Left cardiac atrium (tissue), 4 donors: ENCODE measurements around the gene TWIST2. TPM values are rescaled to one million over a fixed set of nuclear protein-coding genes. Genes with fewer than 3 reads are reported as not detected.

Experiments
- ATAC-seq, 2 donors: fragments of 200-7000 bp; cut with Tn5 transposase; one replicate each; pipeline ENCODE4 v1.9.1; 2020; ENCODE audit warnings: mild to moderate bottlenecking in 2 of 2, moderate library complexity in 2 of 2
- DNase-seq: peaks from one replicate; pipeline ENCODE4 v3.0.0-alpha.2; 2020
- intact Hi-C, 2 donors: fragments of 100-400 bp; cut with DNase I; formaldehyde crosslinking; loops; one replicate each; pipeline versions ENCODE4 v1.14.1 to v1.15.1; 2022 to 2023
- total RNA-seq, 2 donors: library from RNA; stranded (reverse); fragmentation: NEBNext Ultra II Directional; extraction: Animal tissue kit (Norgen Biotek cat#: 25700); gene quantifications; one replicate each; pipeline ENCODE4 v1.2.1, GENCODE V29; 2021
- donor health status: DM: no; HTN: yes; CAD: no.
- donor health status: DM: no; HTN: yes; CAD: no; lungs with severe emphysema.
- donor health status: DM: yes; HTN: yes; CAD: no.
- donor health status: Dilated cardiomyopathy.

TWIST2 gene
- total RNA-seq, 2 donors from 2014 or later = 7.6 to 8.3 TPM

DNA sequence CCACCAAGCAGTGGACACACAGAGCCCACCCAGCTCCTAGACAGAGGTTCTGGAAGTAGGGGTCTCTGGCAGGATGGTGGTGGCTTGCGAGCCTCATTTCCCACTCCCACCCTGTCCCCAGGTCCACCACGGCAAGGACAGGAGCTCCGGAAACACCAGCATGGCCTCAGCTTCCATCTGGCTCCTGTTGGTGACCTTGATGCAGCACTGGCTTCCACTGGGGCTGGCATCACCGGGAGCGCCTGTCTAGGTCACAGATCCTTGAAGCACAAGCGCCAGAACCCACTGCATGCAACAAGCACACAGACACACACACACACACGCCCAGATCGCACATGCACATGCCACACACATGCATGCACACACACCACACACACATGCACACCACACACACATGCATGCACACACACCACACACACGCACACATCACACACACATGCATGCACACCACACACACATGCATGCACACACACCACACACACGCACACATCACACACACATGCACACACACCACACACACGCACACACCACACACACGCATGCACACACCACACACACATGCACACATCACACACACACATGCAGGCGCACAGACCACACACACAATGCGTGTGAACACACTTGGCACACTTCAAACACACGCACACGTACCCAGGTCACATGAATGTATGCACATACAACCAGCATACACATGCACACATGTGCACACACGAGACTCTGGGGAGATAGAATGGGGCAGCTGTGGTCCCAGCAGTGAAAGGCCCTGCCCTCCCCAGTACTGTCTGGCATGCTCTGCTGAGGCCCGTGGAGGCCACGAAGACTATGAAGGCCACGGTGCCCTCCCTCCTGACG lies 63.7 kb downstream of the TWIST2 start:
- ATAC-seq (no peak), DNase-seq (peak; percentile 8)
- intact Hi-C loops = no loop called here

GRCh38 chr2:238912228-238912915 lies 64.5 kb downstream of the TWIST2 start:
- ATAC-seq (no peak), DNase-seq (peak; percentile 13)
- intact Hi-C loops = no loop called here

- intact Hi-C loops = no loop called here
- ATAC-seq = no peak
- peak; percentile 28 for DNase-seq
These were observed 65.3 kb downstream of the TWIST2 start for GRCh38 chr2:238912916-238913875.

- DNase-seq (peak; percentile 14), ATAC-seq (no peak)
- intact Hi-C loops = no loop called here
These were observed 66.2 kb downstream of the TWIST2 start for GRCh38 chr2:238913931-238914647.

GRCh38 chr2:238914648-238915015 lies 66.7 kb downstream of the TWIST2 start:
- DNase-seq (peak; percentile 2), ATAC-seq (no peak)
- intact Hi-C loops = no loop called here

GRCh38 chr2:238915196-238915595 lies 67.3 kb downstream of the TWIST2 start:
- intact Hi-C loops = no loop called here
- DNase-seq (no peak), ATAC-seq (no peak)

GRCh38 chr2:238915596-238915995 lies 67.7 kb downstream of the TWIST2 start:
- intact Hi-C loops = no loop called here

GRCh38 chr2:238916176-238916874 lies 68.4 kb downstream of the TWIST2 start:
- no peak for DNase-seq
- intact Hi-C loops = no loop called here
- no peak for ATAC-seq

More at GRCh38 chr2:238915596-238915995, 67.7 kb downstream of the TWIST2 start:
- ATAC-seq (no peak), DNase-seq (peak; percentile 6)

- intact Hi-C loops = no loop called here
- DNase-seq (peak; percentile 13), ATAC-seq (no peak)
These were observed 69.1 kb downstream of the TWIST2 start for GRCh38 chr2:238916875-238917590.

GRCh38 chr2:238919307-238919706 lies 71.4 kb downstream of the TWIST2 start:
- intact Hi-C loops = no loop called here
- no peak for ATAC-seq
- no peak for DNase-seq

DNA sequence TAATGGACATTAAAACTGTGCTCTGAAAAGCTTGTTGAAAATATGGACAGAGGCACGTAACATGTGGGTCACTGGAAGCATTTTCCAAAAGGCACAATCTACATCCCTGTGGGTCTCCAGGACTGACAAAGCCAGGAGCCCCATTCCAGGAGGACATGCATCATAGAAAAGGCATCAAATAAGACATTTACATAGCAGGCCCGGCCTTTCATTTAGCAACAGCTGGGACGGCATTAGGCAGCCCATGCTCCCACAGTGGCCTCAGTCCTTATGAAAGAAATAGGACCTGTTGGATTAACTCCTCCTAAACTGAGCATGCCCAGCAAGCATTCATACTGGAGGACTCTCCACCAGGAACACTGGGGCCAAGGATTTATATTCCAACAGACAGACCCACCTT lies 72.2 kb downstream of the TWIST2 start:
- ATAC-seq = no peak
- intact Hi-C loops = no loop called here
- peak; percentile 8 for DNase-seq

DNA sequence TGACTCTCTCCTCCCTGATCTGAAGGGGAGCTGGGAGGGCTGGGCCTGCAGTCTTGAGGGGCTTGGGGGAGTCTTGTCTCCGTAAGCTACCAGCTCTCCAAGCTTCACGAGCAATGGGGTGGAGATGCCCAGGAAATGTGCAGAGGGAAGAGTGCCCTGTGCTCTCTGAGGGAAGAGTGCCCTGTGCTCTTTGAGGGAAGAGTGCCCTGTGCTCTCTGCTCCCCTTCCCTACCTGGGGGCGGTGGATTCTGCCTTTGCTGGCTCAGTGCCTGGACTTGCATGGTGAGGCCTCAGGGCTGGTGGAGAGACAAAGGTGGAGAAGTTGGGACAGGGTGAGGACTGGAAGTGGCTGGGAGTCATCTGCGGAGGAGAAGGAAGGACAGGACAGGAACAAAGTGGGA lies 72.7 kb downstream of the TWIST2 start:
- DNase-seq (peak; percentile 13), ATAC-seq (no peak)
- intact Hi-C loops = no loop called here

DNA sequence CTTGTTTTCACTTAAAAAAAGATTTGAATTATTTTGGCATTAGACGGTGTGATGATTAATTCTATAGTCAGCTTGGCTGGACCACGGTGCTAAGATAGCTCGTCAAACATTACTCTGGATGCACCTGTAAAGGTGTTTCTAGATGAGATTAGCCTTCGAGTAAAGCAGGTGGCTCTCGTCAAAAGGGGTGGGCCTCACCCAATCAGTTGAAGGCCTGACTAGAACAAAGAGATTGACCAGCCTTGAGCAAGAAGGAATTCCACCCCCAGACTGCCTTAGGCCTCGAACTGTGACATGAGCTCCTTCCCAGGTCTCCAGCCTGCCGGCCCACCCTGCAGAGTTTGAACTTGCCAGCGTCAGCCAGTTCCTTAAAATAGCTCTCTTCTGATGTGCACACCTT lies 73.4 kb downstream of the TWIST2 start:
- DNase-seq (peak; percentile 15), ATAC-seq (no peak)
- intact Hi-C loops = no loop called here

DNA sequence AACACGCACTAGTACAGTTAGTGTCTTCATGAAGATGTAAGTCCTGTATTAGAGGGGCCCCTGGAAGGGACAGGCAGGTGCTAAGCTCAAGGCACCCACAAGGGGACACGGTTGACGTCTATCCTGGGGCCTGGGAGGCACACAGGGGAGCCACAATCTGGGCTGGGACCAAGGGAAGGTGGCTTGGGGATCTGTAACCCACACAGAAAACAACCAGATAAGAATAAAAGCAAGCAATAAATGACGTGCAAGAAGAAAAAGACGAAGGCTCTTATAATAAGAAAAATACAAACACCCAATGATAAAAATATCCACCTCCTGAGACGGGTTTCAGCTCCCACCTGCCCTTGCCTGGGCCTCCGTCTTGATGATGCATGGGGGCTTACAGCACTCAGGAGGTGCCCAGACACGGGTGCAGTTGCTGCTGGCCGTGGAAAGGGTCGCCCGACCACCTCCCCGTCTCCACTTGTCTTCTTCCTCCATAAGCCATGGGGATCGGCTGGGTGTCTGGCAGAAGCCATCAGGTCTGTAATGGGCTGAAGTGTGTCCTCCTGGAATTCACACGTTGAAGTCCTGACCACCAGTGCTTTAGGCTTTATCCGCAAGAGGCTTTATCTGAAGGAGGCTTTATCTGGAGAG lies 73.9 kb downstream of the TWIST2 start:
- ATAC-seq (no peak), DNase-seq (peak; percentile 6)
- intact Hi-C loops = no loop called here

- ATAC-seq (no peak), DNase-seq (peak; percentile 14)
- intact Hi-C loops = no loop called here
These were observed 74.5 kb downstream of the TWIST2 start for GRCh38 chr2:238922435-238922834.

GRCh38 chr2:238924032-238924431 lies 76.1 kb downstream of the TWIST2 start:
- ATAC-seq (no peak), DNase-seq (no peak)
- intact Hi-C loops = no loop called here

- DNase-seq (peak; percentile 37), ATAC-seq (no peak)
- intact Hi-C loops = no loop called here
These were observed 76.9 kb downstream of the TWIST2 start for GRCh38 chr2:238924796-238925195.
